GM19395 (cell line): ENCODE data around the gene PDE4D.
A peak's percentile ranks its signal among the peaks of the same experiment; 100 is the strongest.
"Not testable (repeated sequence)": the region's sequence is repeated elsewhere in the genome, so short reads cannot be mapped to it uniquely, and the experiment has no call there.

Experiments
- ATAC-seq: cut with Tn5 transposase; IDR thresholded peaks from one replicate; pipeline ENCODE4 v1.9.1; 2021; ENCODE audit warnings: mild to moderate bottlenecking, moderate library complexity; ENCODE audit not compliant: unreplicated experiment

The PDE4D gene

DNA sequence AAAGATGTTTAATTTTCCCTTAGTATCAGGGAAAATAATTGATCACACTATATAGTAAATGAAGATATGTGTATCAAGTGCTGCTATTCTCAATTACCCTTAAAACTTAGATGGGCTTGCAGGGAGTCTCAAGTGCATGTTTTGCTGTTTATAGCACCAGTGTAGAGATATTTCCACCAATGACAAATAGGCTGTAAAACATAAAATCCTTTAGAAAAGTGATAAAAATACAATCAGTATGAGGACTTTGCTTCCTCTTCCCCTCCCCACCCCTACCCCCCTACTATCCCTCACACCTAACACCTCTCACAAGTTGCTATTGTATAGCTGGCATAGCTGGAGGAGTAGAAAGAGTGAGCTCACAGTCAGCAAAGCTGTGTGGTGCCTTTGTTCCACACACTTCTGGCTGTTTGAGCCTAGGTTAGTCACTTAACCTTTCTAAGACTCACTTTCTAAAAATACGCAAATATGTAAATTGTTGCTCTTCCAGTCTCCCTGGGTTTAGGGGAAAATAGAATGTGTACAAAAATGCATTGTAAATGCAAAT is 93.1 kb downstream of the PDE4D start:
- ATAC-seq: peak; percentile 3

DNA sequence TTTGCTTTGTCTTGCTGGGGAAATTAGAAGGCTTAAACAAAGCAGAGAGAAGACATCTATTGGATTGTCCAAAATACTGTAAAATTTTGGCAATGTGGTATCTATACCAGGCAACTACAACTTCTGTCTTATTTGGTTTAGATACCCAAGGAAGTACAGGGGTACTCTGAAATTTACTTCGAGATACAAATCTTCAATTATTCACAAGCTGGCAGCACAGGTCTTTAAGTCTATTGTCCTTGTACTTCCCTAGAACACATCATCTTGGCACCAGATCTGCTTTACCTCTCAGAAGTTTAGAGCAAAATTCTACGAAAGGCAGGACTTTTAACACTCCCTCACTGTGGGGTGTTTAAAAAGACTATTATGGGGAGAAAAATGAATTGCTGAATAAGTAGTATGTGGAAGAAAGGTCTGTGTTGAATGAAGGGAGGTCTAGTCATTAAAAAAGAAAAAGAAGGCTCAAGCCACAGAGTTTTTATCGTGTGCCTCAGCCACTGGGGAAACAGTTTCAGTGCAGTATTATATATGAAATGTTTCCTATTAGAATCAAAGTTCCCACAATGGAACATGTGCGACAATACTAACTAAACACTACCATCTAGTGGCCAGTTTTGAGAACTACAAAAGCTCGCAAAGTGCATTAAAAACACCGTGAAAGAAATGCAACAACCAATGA is 93.7 kb downstream of the PDE4D start:
- peak; percentile 63 for ATAC-seq

DNA sequence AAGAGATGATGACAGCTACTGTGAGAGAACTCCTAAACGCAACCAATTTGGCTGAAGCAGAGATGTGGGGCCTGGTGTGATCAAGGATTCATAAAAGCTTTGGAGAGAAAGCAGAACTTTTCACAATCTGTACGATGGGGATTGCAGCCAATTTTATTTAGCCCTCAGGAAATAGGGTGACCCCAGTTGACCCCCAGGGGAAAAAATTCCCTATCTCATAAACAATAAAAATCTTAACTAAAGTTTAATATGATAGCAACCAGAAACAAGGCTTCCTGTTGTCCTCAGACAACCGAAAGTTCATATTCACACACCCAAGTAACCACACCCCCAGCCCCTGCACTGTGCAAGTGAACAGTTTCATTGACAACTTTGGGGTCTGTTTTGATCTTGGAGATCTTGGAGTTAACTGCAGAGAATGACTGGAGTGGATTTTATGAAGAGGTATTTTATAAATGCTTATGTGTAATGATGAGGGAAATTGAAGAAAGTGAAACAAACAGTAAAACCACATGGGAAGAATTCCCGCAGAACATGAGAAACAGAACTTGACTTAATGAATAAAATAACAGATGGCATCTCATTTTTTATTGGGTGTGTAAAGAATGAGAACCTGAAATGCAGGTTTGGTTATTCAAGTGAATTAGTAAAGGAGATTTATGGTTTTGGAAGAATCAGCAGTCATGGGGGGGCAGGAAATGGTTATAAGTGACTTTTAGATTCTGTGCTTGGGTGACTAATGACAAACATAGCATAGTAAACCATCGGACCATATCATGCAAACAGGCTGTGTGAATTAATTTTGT is 94.5 kb downstream of the PDE4D start:
- ATAC-seq: peak; percentile 78

DNA sequence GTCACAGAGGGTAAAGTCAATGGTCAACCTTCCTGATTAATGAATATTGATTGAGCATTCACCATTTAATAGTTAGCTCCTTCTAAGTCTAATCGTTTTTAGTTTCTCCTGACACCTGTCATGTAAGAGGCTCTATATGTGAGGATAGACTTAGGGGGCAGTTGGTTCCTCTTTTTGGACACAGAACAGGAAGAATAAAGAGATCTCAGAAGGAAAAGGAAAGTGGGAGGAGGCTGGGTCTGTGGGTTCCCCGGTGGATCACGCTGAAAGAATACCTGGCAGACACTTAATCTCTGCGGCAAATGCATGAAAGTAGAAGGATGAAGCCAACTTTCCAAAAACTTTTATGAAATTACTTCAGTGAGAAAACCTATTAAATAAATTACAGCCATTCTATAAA is 98.4 kb downstream of the PDE4D start:
- no peak for ATAC-seq

DNA sequence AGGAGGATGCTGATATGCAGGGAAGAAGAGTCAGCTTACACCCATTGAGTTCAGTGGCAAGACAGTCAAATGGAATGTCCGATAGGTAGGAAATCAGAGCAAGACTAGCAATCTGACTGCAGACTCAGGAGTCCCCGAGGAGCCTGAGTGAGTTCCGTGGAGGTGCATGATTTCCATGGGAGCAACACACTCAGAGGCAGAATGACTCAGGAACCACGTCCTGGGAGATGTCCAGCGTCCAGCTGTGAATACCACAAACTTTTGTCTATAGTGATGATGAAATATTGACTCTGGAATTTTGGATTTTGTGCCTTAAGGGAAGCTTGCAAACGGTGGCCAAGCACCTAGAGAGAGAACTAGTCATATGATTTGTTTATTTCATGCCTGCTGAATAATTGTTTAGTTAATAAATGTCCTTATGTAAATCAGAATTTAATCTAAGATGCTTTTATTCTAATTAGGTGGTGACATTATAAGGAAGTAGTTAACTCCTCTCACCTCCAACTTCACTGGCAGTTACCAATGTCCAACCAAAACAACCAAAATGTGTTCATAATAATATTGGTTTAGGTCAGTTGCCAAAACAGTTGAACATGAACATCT is 100.4 kb downstream of the PDE4D start:
- ATAC-seq: no peak

GRCh38 chr5:59791617-59792016 is 101.9 kb downstream of the PDE4D start:
- ATAC-seq: no peak

DNA sequence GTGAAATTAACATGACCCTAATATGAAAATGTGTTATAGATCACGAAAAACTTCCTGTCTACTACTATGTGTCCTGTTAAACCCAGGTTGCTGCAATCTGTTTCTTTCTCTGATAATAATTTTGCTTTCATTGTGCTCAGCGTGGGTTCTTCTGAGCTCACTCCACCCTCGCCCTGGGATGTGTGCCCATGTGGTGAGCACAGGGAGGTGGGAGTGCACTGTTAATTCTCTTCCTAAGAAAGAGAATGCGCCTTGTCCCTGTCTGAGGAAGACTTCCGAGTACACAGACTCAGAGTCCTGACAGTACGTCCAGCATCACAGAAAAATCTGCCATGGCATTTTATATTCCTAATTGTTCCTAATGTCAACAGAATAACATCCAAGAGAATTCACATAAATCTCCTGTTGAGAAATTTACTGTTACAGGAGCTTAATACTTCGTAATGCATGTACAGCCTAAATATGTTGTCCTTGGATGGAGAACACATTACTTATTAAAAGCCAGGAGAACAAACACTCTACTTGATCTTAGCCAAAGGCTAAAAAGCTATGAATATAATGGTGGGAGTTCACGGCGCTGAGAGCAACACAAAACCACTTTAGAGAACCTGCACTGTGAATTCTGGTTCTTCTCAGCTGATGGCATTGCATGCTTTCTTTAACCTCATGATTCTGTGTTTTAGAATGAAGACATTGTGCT is 102.6 kb downstream of the PDE4D start:
- no peak for ATAC-seq

- no peak for ATAC-seq
Measured at GRCh38 chr5:59790376-59790775, 103.2 kb downstream of the PDE4D start.

GRCh38 chr5:59789894-59790293 is 103.6 kb downstream of the PDE4D start:
- no peak for ATAC-seq

GRCh38 chr5:59789197-59789596 is 104.3 kb downstream of the PDE4D start:
- ATAC-seq: no peak

DNA sequence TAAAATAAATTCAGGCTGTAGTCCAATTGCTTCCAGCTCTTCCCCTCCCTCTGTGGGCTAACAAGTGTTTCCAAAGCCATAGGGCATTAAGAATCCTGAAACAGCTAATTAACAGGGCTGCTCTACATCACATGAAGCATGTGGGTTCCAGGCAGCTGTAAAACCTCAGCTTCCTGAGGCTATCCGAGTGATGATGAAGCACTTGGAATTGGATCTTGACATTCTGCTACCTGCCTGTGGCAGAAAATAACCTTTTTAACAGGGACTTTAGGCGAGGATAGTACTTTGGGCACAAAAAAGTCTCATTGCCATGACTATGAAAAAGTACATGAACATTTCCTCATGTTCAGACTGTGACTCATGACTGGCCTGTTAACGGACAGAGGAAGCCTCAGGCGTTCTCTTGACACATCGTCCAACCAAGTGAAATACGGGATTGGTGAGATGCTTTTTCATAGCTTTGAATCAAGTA is 107.2 kb downstream of the PDE4D start:
- no peak for ATAC-seq

GRCh38 chr5:59785676-59786333 is 107.7 kb downstream of the PDE4D start:
- no peak for ATAC-seq

DNA sequence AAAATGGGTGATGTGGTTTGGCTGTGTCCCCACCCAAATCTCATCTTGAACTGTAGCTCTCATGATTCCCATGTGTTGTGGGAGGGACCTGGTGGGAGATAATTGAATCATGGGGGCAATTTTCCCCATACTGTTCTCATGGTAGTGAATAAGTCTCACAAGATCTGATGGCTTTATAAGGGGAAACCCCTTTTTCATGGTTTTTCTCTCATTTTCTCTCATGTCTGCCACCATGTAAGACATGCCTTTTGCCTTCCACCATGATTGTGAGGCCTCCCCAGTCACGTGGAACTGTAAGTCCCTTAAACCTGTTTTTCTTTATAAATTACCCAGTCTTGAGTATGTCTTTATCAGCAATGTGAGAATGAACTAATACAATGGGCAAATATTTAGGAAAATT is 108.8 kb downstream of the PDE4D start:
- ATAC-seq: not testable (repeated sequence)

GRCh38 chr5:59783264-59783663 is 110.3 kb downstream of the PDE4D start:
- no peak for ATAC-seq

GRCh38 chr5:59782856-59783255 is 110.7 kb downstream of the PDE4D start:
- ATAC-seq: no peak

GRCh38 chr5:59779453-59779852 is 114.1 kb downstream of the PDE4D start:
- no peak for ATAC-seq

- no peak for ATAC-seq
Measured at GRCh38 chr5:59777028-59777427, 116.5 kb downstream of the PDE4D start.

- ATAC-seq: no peak
Measured at GRCh38 chr5:59773294-59773693, 120.2 kb downstream of the PDE4D start.

DNA sequence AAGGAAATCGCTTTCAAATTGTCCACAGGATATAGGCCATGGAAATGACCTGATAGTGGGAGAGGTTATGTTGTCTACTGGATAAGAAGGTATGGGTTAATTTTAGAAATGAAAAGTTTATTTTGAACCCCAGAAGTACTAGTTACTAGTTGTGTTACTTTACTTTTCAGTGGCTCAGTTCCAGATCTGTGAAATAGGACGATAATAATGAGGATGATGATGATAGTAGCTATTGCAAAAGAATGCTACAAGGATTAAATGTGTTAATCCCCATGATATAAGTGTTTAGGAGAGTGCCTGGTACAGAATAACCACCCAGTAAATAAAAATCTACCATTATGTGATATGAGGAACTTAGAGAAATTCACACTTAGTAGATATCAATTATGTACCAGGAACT is 120.8 kb downstream of the PDE4D start:
- no peak for ATAC-seq

DNA sequence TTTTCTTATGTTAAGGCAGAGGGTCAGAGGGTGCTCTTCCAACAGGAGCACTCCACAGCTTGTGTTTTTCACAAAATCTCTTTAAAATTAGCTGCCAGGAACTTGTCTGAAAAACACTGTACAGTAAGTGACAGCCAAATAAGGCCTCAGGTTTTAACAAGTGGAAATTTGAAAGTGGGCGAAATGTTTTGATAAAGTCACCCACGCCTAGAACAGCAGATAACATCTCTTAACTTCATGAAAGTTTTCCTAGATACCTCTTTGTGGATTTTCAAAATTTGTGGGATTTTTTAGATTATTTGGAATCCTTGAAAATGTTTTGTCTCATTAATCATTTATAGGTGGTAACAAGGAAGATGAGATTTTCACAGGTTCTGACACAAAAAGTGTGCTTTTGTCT is 121.3 kb downstream of the PDE4D start:
- ATAC-seq: no peak

DNA sequence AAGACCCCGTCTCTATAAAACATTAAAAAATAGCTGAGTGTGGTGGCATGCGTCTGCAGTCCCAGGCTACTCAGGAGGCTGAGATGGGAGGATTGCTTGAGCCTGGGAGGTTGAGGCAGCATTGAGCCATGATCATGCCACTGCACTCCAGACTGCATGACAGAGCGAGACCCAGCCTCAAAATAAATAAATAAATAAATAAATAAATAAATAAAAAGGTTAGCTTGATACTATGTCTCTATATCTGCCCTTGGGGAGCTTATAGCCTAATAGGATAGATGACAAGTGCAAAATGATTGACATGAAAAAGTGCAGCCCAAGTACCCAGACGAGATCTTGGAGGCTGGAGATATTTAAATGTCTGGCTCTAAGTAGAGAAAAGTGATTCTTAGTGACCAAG is 122.6 kb downstream of the PDE4D start:
- ATAC-seq: no peak
